K562 (cell line): ENCODE data around the gene SOX12. TPM values are rescaled to one million over a fixed set of nuclear protein-coding genes. Genes with fewer than 3 reads are reported as not detected.

Source experiments
- BACH1 ChIP-seq: fragments of 200-800 bp; sonication (Bioruptor generic); IDR thresholded peaks from 2 replicates; pipeline ENCODE4 v1.6.1; 2016; ENCODE audit warnings: missing genetic modification characterization, missing compliant biosample characterization
- CBFB ChIP-seq: sonication (generic); formaldehyde crosslinking; IDR thresholded peaks from 2 replicates; pipeline ENCODE4 v1.4.0; 2020; ENCODE audit warnings: mild to moderate bottlenecking, missing genetic modification reagents
- CREB5 ChIP-seq: fragments of 250-450 bp; sonication (Bioruptor Pico); IDR thresholded peaks from 2 replicates; pipeline ENCODE4 v1.5.0; 2020; ENCODE audit warnings: mild to moderate bottlenecking
- CSDE1 ChIP-seq, 2 experiments: fragments of 450-650 bp; IDR thresholded peaks; 2 replicates each; pipeline ENCODE4 v1.6.1; 2016; ENCODE audit warnings: mild to moderate bottlenecking in 1 of 2
- DDX20 ChIP-seq: fragments of 450-650 bp; IDR thresholded peaks from 2 replicates; pipeline ENCODE4 v1.6.1; 2016; ENCODE audit warnings: missing genetic modification characterization, low read depth, mild to moderate bottlenecking, missing compliant biosample characterization, moderate library complexity
- DMBX1 ChIP-seq: fragments of 250-450 bp; sonication (Bioruptor Pico); IDR thresholded peaks from 2 replicates; pipeline ENCODE4 v1.8.0; 2022; ENCODE audit warnings: inconsistent platforms, mild to moderate bottlenecking, moderate library complexity, borderline replicate concordance
- FOXK2 ChIP-seq, 2 experiments: fragments of 450-650 bp; IDR thresholded peaks in 1 of 2; conservative IDR thresholded peaks in 1 of 2; 2 replicates each; pipeline ENCODE4 v1.6.1; 2016; ENCODE audit warnings: low read depth in 2 of 2, mild to moderate bottlenecking in 1 of 2
- FOXO4 ChIP-seq: fragments of 450-650 bp; formaldehyde crosslinking; IDR thresholded peaks from 2 replicates; pipeline ENCODE4 v1.4.0; 2020; ENCODE audit warnings: mild to moderate bottlenecking, moderate library complexity
- GTF2E2 ChIP-seq: fragments of 200-800 bp; sonication (Bioruptor generic); IDR thresholded peaks from 2 replicates; pipeline ENCODE4 v1.6.1; 2016; ENCODE audit warnings: missing genetic modification characterization, missing compliant biosample characterization
- KLF16 ChIP-seq: IDR thresholded peaks from 2 replicates; pipeline ENCODE4 v1.6.1; 2016; ENCODE audit warnings: antibody characterized with exemption
- MTF1 ChIP-seq: fragments of 250-450 bp; sonication (Bioruptor Pico); IDR thresholded peaks from 2 replicates; pipeline ENCODE4 v1.9.0; 2021; ENCODE audit warnings: moderate library complexity, mild to moderate bottlenecking, inconsistent platforms, borderline replicate concordance
- NCOR1 ChIP-seq: fragments of 450-650 bp; IDR thresholded peaks from 2 replicates; pipeline ENCODE4 v1.6.1; 2016; ENCODE audit warnings: mild to moderate bottlenecking, moderate library complexity
- PHB2 ChIP-seq: fragments of 450-650 bp; IDR thresholded peaks from 2 replicates; pipeline ENCODE4 v1.6.1; 2017; ENCODE audit warnings: low read depth
- PHF8 ChIP-seq: fragments of 200-600 bp; sonication (generic); IDR thresholded peaks from 2 replicates; pipeline ENCODE4 v1.6.1; 2012; ENCODE audit warnings: mixed run types, mild to moderate bottlenecking, inconsistent platforms, low read length, moderate library complexity, borderline replicate concordance
- PHTF2 ChIP-seq: fragments of 250-450 bp; sonication (Bioruptor Pico); IDR thresholded peaks from 2 replicates; pipeline ENCODE4 v1.5.0; 2021; ENCODE audit warnings: mild to moderate bottlenecking
- POU5F1 ChIP-seq: fragments of 150-350 bp; IDR thresholded peaks from 2 replicates; pipeline ENCODE4 v1.6.1; 2014; ENCODE audit warnings: borderline replicate concordance, low read length, low read depth, mild to moderate bottlenecking; ENCODE audit not compliant: partially characterized antibody
- RB1 ChIP-seq: fragments of 450-650 bp; IDR thresholded peaks from 2 replicates; pipeline ENCODE4 v1.6.1; 2017; ENCODE audit warnings: low read depth, mild to moderate bottlenecking
- RBM39 ChIP-seq: fragments of 200-400 bp; formaldehyde crosslinking; optimal IDR thresholded peaks from 2 replicates; pipeline ENCODE3; 2018; ENCODE audit warnings: low read depth, low read length
- RNF2 ChIP-seq: sonication (generic); IDR thresholded peaks from 2 replicates; pipeline ENCODE4 v1.6.1; 2016
- SAFB ChIP-seq: fragments of 200-400 bp; formaldehyde crosslinking; IDR thresholded peaks from 2 replicates; pipeline ENCODE4 v1.6.1; 2017; ENCODE audit warnings: low read depth, low read length, borderline replicate concordance
- ZNF224 ChIP-seq: sonication (generic); formaldehyde crosslinking; IDR thresholded peaks from 2 replicates; pipeline ENCODE4 v1.8.0; 2022; ENCODE audit warnings: mild to moderate bottlenecking, missing genetic modification reagents
- ZNF23 ChIP-seq: fragments of 250-450 bp; sonication (Bioruptor Pico); IDR thresholded peaks from 2 replicates; pipeline ENCODE4 v1.4.0; 2020; ENCODE audit warnings: mild to moderate bottlenecking
- ZNF449 ChIP-seq: fragments of 250-450 bp; sonication (Bioruptor Pico); IDR thresholded peaks from 2 replicates; pipeline ENCODE4 v1.8.0; 2022; ENCODE audit warnings: moderate library complexity, mild to moderate bottlenecking, inconsistent platforms
- ZNF668 ChIP-seq: fragments of 250-450 bp; sonication (Bioruptor Pico); IDR thresholded peaks from 2 replicates; pipeline ENCODE4 v1.8.0; 2022; ENCODE audit warnings: mild to moderate bottlenecking, inconsistent platforms
- ZNF707 ChIP-seq: fragments of 250-450 bp; sonication (Bioruptor Pico); conservative IDR thresholded peaks from 2 replicates; pipeline ENCODE4 v1.8.0; 2022; ENCODE audit warnings: inconsistent platforms, mild to moderate bottlenecking, moderate library complexity
- ZNF764 ChIP-seq: fragments of 250-450 bp; sonication (Bioruptor Pico); IDR thresholded peaks from 2 replicates; pipeline ENCODE4 v1.4.0; 2020; ENCODE audit warnings: low read depth, mild to moderate bottlenecking, moderate library complexity
- ZNF780A ChIP-seq: fragments of 250-450 bp; sonication (Bioruptor Pico); IDR thresholded peaks from 2 replicates; pipeline ENCODE4 v1.5.0; 2021; ENCODE audit warnings: mild to moderate bottlenecking
- polyA plus RNA-seq, 8 experiments: library from polyadenylated mRNA; depleted of rRNA in 4 of 8; stranded (reverse) in 5 of 8; unstranded in 3 of 8; fragments of >200 nt; fragmentation: Nextera tagmentation in 2 of 8; fragmentation: Illumina TruSeq in 1 of 8; extraction: Ambion mirVana in 2 of 8; extraction: Trizol in 1 of 8; gene quantifications; 2 replicates each; pipeline versions ENCODE4 v1.2.1 to v1.2.3, GENCODE V29; 2011 to 2014; ENCODE audit warnings: inconsistent platforms in 1 of 8, missing spikeins in 1 of 8
- total RNA-seq, 7 experiments: library from RNA; depleted of rRNA in 6 of 7; stranded (reverse); fragments of >200 nt in 6 of 7; fragmentation: Illumina TruSeq in 2 of 7; extraction: Trizol in 2 of 7; gene quantifications; 2 replicates each; pipeline versions ENCODE4 v1.2.1 to v1.2.3, GENCODE V29; 2011 to 2021; ENCODE audit warnings: low replicate concordance in 1 of 7

SOX12 gene
- total and polyA plus RNA-seq, 9 of the 15 experiments (the other 6 are each of a cell fraction or from before 2014, with no cell fraction given): 0.42 to 26.3 (median 2.6) TPM

GRCh38 chr20:370977-371754, 45.8 kb downstream of the SOX12 start (continued):
- TF ChIP-seq ZNF707 (no peak), CSDE1 (IDR thresholded peaks at IDR 0.05) (no peak), ZNF780A (CRISPR knock-in tag) (no peak), GTF2E2 (tag) (peak; percentile 51; the same call in 1 of the 2 replicates), ZNF668 (peak; percentile 43), RBM39 (no peak), DDX20 (tag) (peak; percentile 17; the same call in 1 of the 2 replicates), PHB2 (no peak), BACH1 (tag) (0 out of 2 replicates have a peak, but pooled peaks have one; percentile 61), CREB5 (no peak), CBFB (no peak), RB1 (no peak), PHTF2 (CRISPR knock-in tag) (no peak), ZNF224 (CRISPR knock-in tag) (no peak), KLF16 (no peak), ZNF449 (CRISPR knock-in tag) (0 out of 2 replicates have a peak, but pooled peaks have one; percentile 61), NCOR1 (no peak), DMBX1 (CRISPR knock-in tag) (peak; percentile 74), MTF1 (CRISPR knock-in tag) (no peak), POU5F1 (no peak), ZNF764 (CRISPR knock-in tag) (0 out of 2 replicates have a peak, but pooled peaks have one; percentile 18), SAFB (no peak), ZNF23 (0 out of 2 replicates have a peak, but pooled peaks have one; percentile 10), FOXO4 (CRISPR knock-in tag) (no peak), FOXK2 (conservative IDR thresholded peaks at IDR 0.05 in 1 of 2, IDR thresholded peaks at IDR 0.05 in 1 of 2; ENCODE audit: low read depth in 2 of 2) (no peak), RNF2 (no peak), PHF8 (no peak; the same call in 1 of the 2 replicates)
